H1 (cell line): ENCODE data around the gene MTMR1. TPM values are rescaled to one million over a fixed set of nuclear protein-coding genes. Genes with fewer than 3 reads are reported as not detected.

ENCODE experiments used
- CTCF ChIA-PET: fragments of 300-600 bp; sonication (Branson Sonifier 250); formaldehyde crosslinking; loops from one replicate; lab custom pipeline; 2021; ENCODE audit not compliant: partially characterized antibody; lab: Charles Lee
- POLR2A ChIA-PET: fragments of 300-600 bp; sonication (Branson Sonifier 250); formaldehyde crosslinking; loops from one replicate; lab custom pipeline; 2021; ENCODE audit warnings: inconsistent platforms; ENCODE audit not compliant: partially characterized antibody; lab: Charles Lee
- DNase-seq, 2 experiments: peaks; one replicate each; pipeline versions ENCODE4 v3.0.0 to v3.0.0-alpha.2; 2010 to 2022; ENCODE audit warnings: low spot score in 2 of 2, low read depth in 1 of 2, mixed read lengths in 1 of 2
- FAIRE-seq: peaks from 2 replicates; lab custom pipeline; 2011; peaks lifted over from hg19 to GRCh38; lab: Jason Lieb, UNC
- H2AFZ ChIP-seq: 2 replicates; pipeline ENCODE4 v1.8.1; 2012; ENCODE audit warnings: low read length, inconsistent platforms
- H2AK5ac ChIP-seq: 2 replicates; pipeline ENCODE4 v1.6.1; 2013; ENCODE audit warnings: low read depth, low read length
- H2BK120ac ChIP-seq: replicated peaks from 2 replicates; pipeline ENCODE3; 2013; ENCODE audit warnings: low read depth, low read length, inconsistent platforms
- H2BK12ac ChIP-seq: 2 replicates; pipeline ENCODE4 v1.6.1; 2013; ENCODE audit warnings: low read depth, low read length
- H2BK15ac ChIP-seq: 2 replicates; pipeline ENCODE4 v1.6.1; 2013; ENCODE audit warnings: low read length
- H2BK20ac ChIP-seq: 2 replicates; pipeline ENCODE4 v1.6.1; 2013; ENCODE audit warnings: low read length
- H2BK5ac ChIP-seq: 2 replicates; pipeline ENCODE4 v1.6.1; 2013; ENCODE audit warnings: low read depth, low read length
- H3K14ac ChIP-seq: 2 replicates; pipeline ENCODE4 v1.6.1; 2013; ENCODE audit warnings: inconsistent platforms; ENCODE audit not compliant: insufficient read length
- H3K18ac ChIP-seq: 2 replicates; pipeline ENCODE4 v1.6.1; 2013; ENCODE audit warnings: low read length; ENCODE audit errors: extremely low read depth
- H3K23ac ChIP-seq: 2 replicates; pipeline ENCODE4 v1.6.1; 2013; ENCODE audit warnings: inconsistent platforms; ENCODE audit not compliant: insufficient read length
- H3K23me2 ChIP-seq: 2 replicates; pipeline ENCODE4 v1.6.1; 2013; ENCODE audit warnings: low read depth, low read length
- H3K27ac ChIP-seq: 2 replicates; pipeline ENCODE4 v1.6.1; 2011; ENCODE audit warnings: low read depth, low read length, inconsistent platforms
- H3K27me3 ChIP-seq, 4 experiments: replicated peaks in 1 of 4; 1 replicate in 1 of 4; 2 replicates in 3 of 4; pipeline versions ENCODE4 v1.6.1 to v1.8.1; 2011 to 2013; ENCODE audit warnings: low read length in 3 of 4, mild to moderate bottlenecking in 3 of 4, inconsistent platforms in 2 of 4, mixed read lengths in 2 of 4, moderate library complexity in 1 of 4; ENCODE audit not compliant: control insufficient read depth in 3 of 4, insufficient read depth in 3 of 4; ENCODE audit errors: extremely low read depth in 1 of 4
- H3K36me3 ChIP-seq, 4 experiments: 2 replicates each; pipeline versions ENCODE4 v1.6.1 to v1.8.1; 2011 to 2013; ENCODE audit warnings: mild to moderate bottlenecking in 4 of 4, low read length in 3 of 4, moderate library complexity in 2 of 4, control low read depth in 1 of 4, inconsistent platforms in 1 of 4; ENCODE audit not compliant: insufficient read depth in 4 of 4, control insufficient read depth in 2 of 4
- H3K4ac ChIP-seq: replicated peaks from 2 replicates; pipeline ENCODE3; 2013; ENCODE audit warnings: low read length, low read depth, mixed read lengths, inconsistent platforms; ENCODE audit not compliant: insufficient read length
- H3K4me1 ChIP-seq, 4 experiments: replicated peaks in 1 of 4; 1 replicate in 1 of 4; 2 replicates in 3 of 4; pipeline versions ENCODE4 v1.6.1 to v1.8.1; 2011 to 2013; ENCODE audit warnings: low read length in 3 of 4, inconsistent platforms in 2 of 4, mixed read lengths in 1 of 4; ENCODE audit not compliant: insufficient read depth in 4 of 4, control insufficient read depth in 3 of 4
- H3K4me2 ChIP-seq, 2 experiments: 2 replicates each; pipeline versions ENCODE4 v1.6.1 to v1.8.1; 2011 to 2013; ENCODE audit warnings: low read depth in 2 of 2, low read length in 2 of 2, control low read depth in 1 of 2, inconsistent platforms in 1 of 2, mild to moderate bottlenecking in 1 of 2; ENCODE audit not compliant: insufficient read depth in 1 of 2
- H3K4me3 ChIP-seq, 4 experiments: fragments of 200-600, 300-600 bp in 1 of 4; sonication (generic), shearing (Covaris generic), sonication (Bioruptor Twin) in 1 of 4; 2 replicates each; pipeline versions ENCODE4 v1.5.1 to v1.8.1; 2011 to 2016; ENCODE audit warnings: low read length in 4 of 4, low read depth in 3 of 4, control low read depth in 2 of 4, inconsistent platforms in 2 of 4, mild to moderate bottlenecking in 2 of 4, mixed read lengths in 1 of 4, moderate library complexity in 1 of 4; ENCODE audit not compliant: insufficient read depth in 2 of 4; ENCODE audit errors: extremely low read depth in 1 of 4
- H3K56ac ChIP-seq: replicated peaks from 2 replicates; pipeline ENCODE3; 2013; ENCODE audit warnings: low read depth, mild to moderate bottlenecking, mixed read lengths, low read length, inconsistent platforms; ENCODE audit not compliant: insufficient read length
- H3K79me1 ChIP-seq: 2 replicates; pipeline ENCODE4 v1.6.1; 2013; ENCODE audit warnings: low read depth, low read length, control low read depth
- H3K79me2 ChIP-seq, 2 experiments: 2 replicates each; pipeline versions ENCODE4 v1.6.1 to v1.8.1; 2012 to 2013; ENCODE audit warnings: low read length in 2 of 2, mild to moderate bottlenecking in 2 of 2, inconsistent platforms in 1 of 2; ENCODE audit not compliant: insufficient read depth in 2 of 2, control insufficient read depth in 1 of 2
- H3K9ac ChIP-seq, 4 experiments: replicated peaks in 1 of 4; 1 replicate in 1 of 4; 2 replicates in 3 of 4; pipeline versions ENCODE4 v1.6.1 to v1.8.1; 2011 to 2013; ENCODE audit warnings: low read depth in 3 of 4, low read length in 3 of 4, control low read depth in 2 of 4, mild to moderate bottlenecking in 2 of 4, moderate library complexity in 2 of 4, inconsistent platforms in 1 of 4; ENCODE audit errors: extremely low read depth in 1 of 4
- H3K9me3 ChIP-seq, 2 experiments: 2 replicates each; pipeline versions ENCODE4 v1.6.1 to v1.8.1; 2012 to 2013; ENCODE audit warnings: mild to moderate bottlenecking in 2 of 2, moderate library complexity in 2 of 2, control low read depth in 1 of 2, inconsistent platforms in 1 of 2, low read depth in 1 of 2, low read length in 1 of 2, mixed read lengths in 1 of 2; ENCODE audit not compliant: insufficient read depth in 2 of 2
- H4K20me1 ChIP-seq, 2 experiments: replicated peaks in 1 of 2; 2 replicates each; pipeline versions ENCODE3 to v1.8.1; 2011 to 2013; ENCODE audit warnings: inconsistent platforms in 2 of 2, low read length in 2 of 2, mild to moderate bottlenecking in 1 of 2; ENCODE audit not compliant: insufficient read depth in 2 of 2, control insufficient read depth in 1 of 2
- H4K5ac ChIP-seq: 2 replicates; pipeline ENCODE4 v1.6.1; 2013; ENCODE audit warnings: low read length, low read depth, mixed read lengths, inconsistent platforms; ENCODE audit not compliant: insufficient read length
- H4K8ac ChIP-seq: 2 replicates; pipeline ENCODE4 v1.8.0; 2013; ENCODE audit warnings: mild to moderate bottlenecking, moderate library complexity, low read length, inconsistent platforms; ENCODE audit not compliant: insufficient read depth; ENCODE audit errors: extremely low read depth
- H4K91ac ChIP-seq: replicated peaks from 2 replicates; pipeline ENCODE3; 2013; ENCODE audit warnings: low read length, mixed read lengths, inconsistent platforms; ENCODE audit not compliant: insufficient read length
- CEBPB ChIP-seq: IDR thresholded peaks from 2 replicates; pipeline ENCODE4 v1.6.1; 2012; ENCODE audit warnings: low read depth, low read length
- JUN ChIP-seq: IDR thresholded peaks from 2 replicates; pipeline ENCODE4 v1.6.1; 2011; ENCODE audit warnings: low read depth, mild to moderate bottlenecking, improper control_type of control experiment, low read length
- NRF1 ChIP-seq: IDR thresholded peaks from 2 replicates; pipeline ENCODE4 v1.6.1; 2011; ENCODE audit warnings: mild to moderate bottlenecking, low read depth, low read length, improper control_type of control experiment
- SAP30 ChIP-seq: fragments of 300-600 bp; sonication (generic); IDR thresholded peaks from 2 replicates; pipeline ENCODE4 v1.7.1; 2012; ENCODE audit warnings: low read length, moderate library complexity, mild to moderate bottlenecking, inconsistent platforms; ENCODE audit not compliant: insufficient read depth, insufficient replicate concordance
- SRF ChIP-seq: IDR thresholded peaks from 2 replicates; pipeline ENCODE4 v1.6.1; 2011; ENCODE audit warnings: mild to moderate bottlenecking, low read depth, low read length, moderate library complexity
- TEAD4 ChIP-seq: IDR thresholded peaks from 2 replicates; pipeline ENCODE4 v1.6.1; 2012; ENCODE audit warnings: low read depth, low read length, inconsistent platforms, mixed read lengths
- whole genome bisulfite sequencing, 2 experiments: shearing (Covaris generic) in 1 of 2; methylation state at CpG; one replicate each; pipeline versions ENCODE4 v1.1.6 to v1.1.7; 2013 to 2015; ENCODE audit warnings: low lambda C conversion rate in 2 of 2, mixed read lengths in 2 of 2, inconsistent platforms in 1 of 2, low coverage in 1 of 2, missing lambda C conversion rate in 1 of 2; ENCODE audit not compliant: insufficient replicate concordance in 2 of 2, insufficient coverage in 1 of 2, insufficient read length in 1 of 2; ENCODE audit errors: extremely low coverage in 1 of 2, missing lambda C conversion rate in 1 of 2; 5-methylcytosine and 5-hydroxymethylcytosine counted together
- polyA plus RNA-seq, 7 experiments: library from polyadenylated mRNA; depleted of rRNA in 3 of 7; stranded (reverse) in 5 of 7; unstranded in 2 of 7; fragments of >200 nt in 5 of 7; fragments of 200-250 nt in 2 of 7; gene quantifications; 1 replicate in 5 of 7; 2 replicates in 1 of 7; 4 replicates in 1 of 7; pipeline versions ENCODE4 v1.2.1 to v1.2.3, GENCODE V29; 2011 to 2013; ENCODE audit warnings: missing spikeins in 2 of 7, mixed read lengths in 2 of 7
- total RNA-seq: library from RNA; stranded (reverse); fragmentation: NEBNext Ultra II Directional; extraction: Animal tissue kit (Norgen Biotek cat#: 25700); gene quantifications from 2 replicates; pipeline ENCODE4 v1.2.1, GENCODE V29; 2021

Gene MTMR1
- total and polyA plus RNA-seq, 2 of the 8 experiments (the other 6 are each of a cell fraction or from before 2014, with no cell fraction given), result 15.1 to 23.8 TPM

DNA sequence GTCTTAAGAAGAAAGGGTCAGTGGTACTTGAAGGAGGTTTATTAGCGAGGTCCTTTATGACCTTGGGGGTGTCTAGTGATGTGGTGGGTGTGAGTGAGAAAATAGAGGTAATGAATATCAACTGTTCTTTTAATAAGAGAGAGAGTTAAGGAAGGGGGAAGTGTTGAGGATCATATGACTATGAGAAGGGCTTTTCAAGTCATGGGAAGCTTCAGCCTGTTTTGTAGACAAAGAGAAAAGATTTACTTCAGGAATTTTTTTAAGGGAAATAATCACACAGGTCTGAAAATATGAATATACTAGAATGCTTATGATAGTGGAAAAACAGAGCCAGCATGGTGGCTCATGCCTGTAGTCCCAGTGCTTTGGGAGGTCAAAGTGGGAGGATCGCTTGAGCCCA, 41.3 kb upstream of the MTMR1 start:
- no peak overlapping the region for H2AFZ ChIP-seq
- H3K4me1 ChIP-seq, result no peaks in the 10 kb centered on the region
- no peak overlapping the region for H4K8ac ChIP-seq
- H3K18ac ChIP-seq, result no peak overlapping the region
- H3K9ac ChIP-seq, result no peak overlapping the region
- no peaks in the 10 kb centered on the region for H3K79me1 ChIP-seq
- no peak overlapping the region for H3K4ac ChIP-seq
- no peak for FAIRE-seq
- ChIA-PET POLR2A (no interaction called here), CTCF (no interaction called here)
- WGBS, 2 experiments, result 90% methylated on average over 2 of the region's 2 CpGs; no CpG with 5 or more reads in 1 of the 2 experiments
- H3K4me3 ChIP-seq, result no peak overlapping the region
- no peak overlapping the region for H2BK15ac ChIP-seq
- H2AK5ac ChIP-seq, result no peak overlapping the region
- no peaks in the 10 kb centered on the region for H3K23me2 ChIP-seq
- H3K9me3 ChIP-seq, result no peaks in the 10 kb centered on the region
- no peak overlapping the region for H2BK5ac ChIP-seq
- H3K56ac ChIP-seq, result no peak overlapping the region
- H3K27me3 ChIP-seq, result no peaks in the 10 kb centered on the region
- H2BK20ac ChIP-seq, result no peak overlapping the region
- H3K36me3 ChIP-seq, result no peaks in the 10 kb centered on the region
- H4K5ac ChIP-seq, result no peak overlapping the region
- H3K23ac ChIP-seq, result no peak overlapping the region
- H4K91ac ChIP-seq, result no peak overlapping the region
- DNase-seq, result no peak
- H3K4me2 ChIP-seq, result no peak overlapping the region
- H3K27ac ChIP-seq, result no peak overlapping the region
- no peak overlapping the region for H2BK12ac ChIP-seq
- H4K20me1 ChIP-seq, result no peaks in the 10 kb centered on the region
- no peak overlapping the region for H2BK120ac ChIP-seq
- H3K79me2 ChIP-seq, result no peaks in the 10 kb centered on the region
- no peak overlapping the region for H3K14ac ChIP-seq
- TF ChIP-seq CEBPB (no peak), TEAD4 (no peak), JUN (no peak), SRF (no peak), NRF1 (no peak), SAP30 (no peak)
